GM20000 (cell line): ENCODE measurements around the gene LRRC53.

Experiments
- DNase-seq: peaks from one replicate; pipeline ENCODE4 v3.0.0; 2012; ENCODE audit warnings: low spot score
- TF ChIP-seq, protein P1 (sequence below): IDR thresholded peaks from 2 replicates; pipeline ENCODE4 v1.5.1; 2012; ENCODE audit warnings: mild to moderate bottlenecking, control low read depth; ENCODE audit errors: extremely low read depth, missing control alignments

Gene LRRC53, protein sequence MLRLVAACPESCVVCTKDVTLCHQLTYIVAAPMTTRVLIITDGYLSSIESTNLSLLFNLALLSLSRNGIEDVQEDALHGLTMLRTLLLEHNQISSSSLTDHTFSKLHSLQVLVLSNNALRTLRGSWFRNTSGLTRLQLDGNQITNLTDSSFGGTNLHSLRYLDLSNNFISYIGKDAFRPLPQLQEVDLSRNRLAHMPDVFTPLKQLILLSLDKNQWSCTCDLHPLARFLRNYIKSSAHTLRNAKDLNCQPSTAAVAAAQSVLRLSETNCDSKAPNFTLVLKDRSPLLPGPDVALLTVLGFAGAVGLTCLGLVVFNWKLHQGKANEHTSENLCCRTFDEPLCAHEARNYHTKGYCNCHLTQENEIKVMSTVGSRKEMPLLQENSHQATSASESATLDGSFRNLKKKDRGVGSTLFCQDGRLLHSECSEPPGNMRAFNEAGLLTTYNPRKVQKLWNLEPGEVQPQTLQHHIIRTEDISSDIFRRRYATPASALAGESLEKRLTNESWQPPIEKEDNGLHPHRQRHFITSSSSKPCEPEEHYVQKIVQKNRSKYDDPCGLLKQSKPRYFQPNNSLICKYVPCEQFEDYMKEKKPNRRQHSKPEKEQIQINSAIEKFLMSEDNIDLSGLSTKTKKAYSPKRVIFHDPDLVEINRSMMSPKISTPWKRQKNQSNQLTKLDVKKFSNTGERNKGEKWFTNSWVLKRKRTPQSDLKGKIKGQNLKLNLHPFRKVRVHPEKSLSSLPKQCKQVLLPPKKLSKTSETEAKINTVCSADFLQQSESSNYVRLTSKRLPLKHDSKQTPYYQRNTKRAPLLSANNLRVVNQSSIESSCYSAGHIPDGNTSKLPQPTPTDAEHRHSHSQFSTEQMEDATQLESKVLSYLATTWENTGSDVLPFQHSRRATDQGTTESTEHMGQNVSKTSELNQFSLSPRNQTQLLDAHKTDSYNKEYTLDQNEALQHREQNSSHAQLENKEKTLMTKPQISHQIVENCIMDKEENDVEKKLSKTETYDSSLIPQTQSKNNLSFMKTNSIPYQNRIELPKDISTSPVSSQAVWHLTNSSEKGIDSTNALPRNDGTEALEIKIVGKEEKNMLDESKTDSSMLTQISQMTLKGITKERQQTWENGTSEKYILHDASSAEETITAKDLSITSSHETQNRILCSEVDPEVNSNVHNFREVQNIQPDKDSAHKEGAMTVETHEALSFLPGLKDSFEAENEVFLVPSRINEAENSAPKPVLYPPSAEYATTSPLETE

GRCh38 chr1:74512170-74512915 is at the start of gene LRRC53:
Gene LRRC53 (minus strand): TSS chr1:74512611. CDS start chr1:74483349, 29,262 bp downstream.
- TF ChIP-seq, protein P1, sequence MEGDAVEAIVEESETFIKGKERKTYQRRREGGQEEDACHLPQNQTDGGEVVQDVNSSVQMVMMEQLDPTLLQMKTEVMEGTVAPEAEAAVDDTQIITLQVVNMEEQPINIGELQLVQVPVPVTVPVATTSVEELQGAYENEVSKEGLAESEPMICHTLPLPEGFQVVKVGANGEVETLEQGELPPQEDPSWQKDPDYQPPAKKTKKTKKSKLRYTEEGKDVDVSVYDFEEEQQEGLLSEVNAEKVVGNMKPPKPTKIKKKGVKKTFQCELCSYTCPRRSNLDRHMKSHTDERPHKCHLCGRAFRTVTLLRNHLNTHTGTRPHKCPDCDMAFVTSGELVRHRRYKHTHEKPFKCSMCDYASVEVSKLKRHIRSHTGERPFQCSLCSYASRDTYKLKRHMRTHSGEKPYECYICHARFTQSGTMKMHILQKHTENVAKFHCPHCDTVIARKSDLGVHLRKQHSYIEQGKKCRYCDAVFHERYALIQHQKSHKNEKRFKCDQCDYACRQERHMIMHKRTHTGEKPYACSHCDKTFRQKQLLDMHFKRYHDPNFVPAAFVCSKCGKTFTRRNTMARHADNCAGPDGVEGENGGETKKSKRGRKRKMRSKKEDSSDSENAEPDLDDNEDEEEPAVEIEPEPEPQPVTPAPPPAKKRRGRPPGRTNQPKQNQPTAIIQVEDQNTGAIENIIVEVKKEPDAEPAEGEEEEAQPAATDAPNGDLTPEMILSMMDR, result no peak

DNA sequence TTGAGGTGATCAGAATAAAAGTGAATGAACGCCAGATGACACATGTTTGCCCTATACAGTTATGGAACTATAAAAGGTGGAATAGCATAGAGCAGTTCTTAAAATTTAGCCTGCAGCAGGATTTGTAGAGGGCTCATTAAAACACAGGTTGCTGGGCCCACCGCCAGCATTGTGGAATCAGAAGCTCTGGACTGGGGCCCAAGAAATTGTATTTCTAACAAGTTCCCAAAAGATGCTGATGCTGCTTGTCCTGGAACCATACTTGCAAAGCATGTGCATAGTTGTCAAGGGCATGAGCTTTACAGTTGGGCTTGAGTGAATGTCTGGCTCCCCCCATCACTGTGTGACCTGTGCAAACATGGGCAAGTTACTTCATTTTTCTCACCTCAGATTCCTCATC is 37.5 kb upstream of the LRRC53 start:
- DNase-seq, result no peak
- TF ChIP-seq, protein P1, result no peak

More at GRCh38 chr1:74512170-74512915, at the start of gene LRRC53:
- no peak for DNase-seq

DNA sequence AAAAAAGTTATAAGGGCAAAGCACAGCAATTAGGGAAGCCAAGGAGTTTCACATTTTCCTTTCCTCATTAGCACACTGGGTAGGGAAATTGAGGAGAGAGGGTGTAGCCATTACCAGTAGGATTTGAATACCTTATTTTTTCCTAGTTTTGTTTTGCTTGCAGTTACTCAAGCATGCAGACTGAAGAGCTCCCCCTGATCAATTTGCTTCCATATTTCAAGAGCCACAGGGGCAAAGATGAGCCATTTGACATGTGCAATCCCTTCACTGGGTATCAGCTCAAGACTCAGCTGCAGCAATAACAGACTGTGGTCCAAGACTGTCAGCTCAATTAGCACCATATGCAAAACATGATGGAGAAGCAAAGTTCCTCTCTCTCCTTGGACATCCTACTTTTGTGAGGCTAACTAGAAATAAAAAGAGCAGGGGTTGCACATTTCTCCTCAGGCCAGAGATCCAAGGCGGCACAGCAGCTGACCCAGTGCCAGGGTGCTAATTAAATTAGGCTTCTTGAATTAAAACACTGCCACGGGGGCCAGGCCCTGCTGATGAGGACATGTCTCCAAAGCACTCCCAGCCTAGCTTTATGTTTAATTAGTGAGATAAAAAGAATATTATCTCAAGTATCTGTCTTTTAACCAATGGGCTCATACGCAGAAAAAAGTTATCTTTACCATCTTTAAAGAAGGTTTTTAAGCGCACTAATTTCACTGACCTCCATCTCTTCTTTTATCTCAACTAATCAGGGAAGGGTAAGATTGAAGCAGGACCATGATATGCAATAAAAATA is 36.7 kb upstream of the LRRC53 start:
- no peak for DNase-seq
- TF ChIP-seq, protein P1, result no peak

DNA sequence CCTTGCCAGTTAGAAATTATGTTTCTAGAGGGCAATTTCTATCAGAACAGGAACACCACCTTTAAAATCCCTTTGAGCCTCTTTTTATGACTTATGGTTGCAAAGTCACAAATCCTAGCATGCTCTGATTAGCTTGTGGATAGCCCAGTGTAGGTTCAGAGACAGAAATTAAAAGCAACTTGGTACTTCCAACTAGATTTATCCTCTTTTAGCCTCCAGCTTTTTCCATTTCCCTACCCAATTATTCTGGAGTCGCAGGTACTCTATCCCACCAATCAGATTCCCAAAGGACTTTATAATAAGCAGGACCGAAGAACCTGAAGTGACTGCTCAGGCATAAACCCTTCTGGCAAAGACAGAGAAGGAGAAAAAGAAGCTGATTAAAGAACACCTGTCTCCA is 33.4 kb upstream of the LRRC53 start:
- TF ChIP-seq, protein P1, result no peak

DNA sequence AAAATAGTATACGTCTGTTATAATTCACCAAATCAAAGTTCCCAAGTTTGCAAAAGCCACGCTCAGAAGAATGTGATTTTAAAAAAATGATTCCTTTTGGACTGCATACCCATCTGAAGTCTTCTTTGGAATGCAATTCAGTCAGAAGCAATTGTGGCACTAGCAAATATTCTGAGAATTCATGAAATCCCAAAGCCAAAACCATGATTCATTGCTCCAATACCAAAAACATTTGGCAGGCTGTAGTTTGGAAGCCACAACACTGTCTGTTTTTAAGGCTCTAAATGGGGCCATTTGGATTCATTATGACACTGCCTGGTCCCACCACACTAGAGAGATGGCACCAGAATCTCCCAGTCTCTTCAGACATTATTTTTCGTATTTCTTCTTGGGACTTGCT is 21.8 kb upstream of the LRRC53 start:
- no peak for DNase-seq
- TF ChIP-seq, protein P1, result no peak

More for the DNA sequence above, 33.4 kb upstream of the LRRC53 start:
- no peak for DNase-seq

DNA sequence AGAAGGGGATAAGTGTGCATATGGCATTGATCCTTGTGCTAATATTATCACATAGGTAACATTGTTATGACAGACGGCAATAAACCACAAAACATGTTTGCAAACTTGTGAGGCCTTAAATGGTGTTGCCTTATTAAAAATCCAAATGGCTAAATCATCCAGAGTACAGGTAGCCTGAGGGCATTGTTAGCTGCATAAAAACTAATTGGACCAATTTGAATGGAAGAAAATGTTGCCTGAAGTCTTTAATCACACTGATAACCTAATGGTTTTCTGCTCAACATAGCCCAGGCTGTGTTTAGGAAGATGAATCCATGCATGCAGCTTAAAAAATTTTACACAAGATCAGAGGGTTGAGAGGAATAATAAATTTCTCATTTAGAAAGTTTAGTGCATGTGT is 19.4 kb upstream of the LRRC53 start:
- TF ChIP-seq, protein P1, result no peak

More for the DNA sequence above, 19.4 kb upstream of the LRRC53 start:
- no peak for DNase-seq
